GM21367 (cell line): ENCODE data around the gene OOSP4A.

Experiments
- ATAC-seq: cut with Tn5 transposase; IDR thresholded peaks from one replicate; pipeline ENCODE4 v1.9.1; 2021; ENCODE audit not compliant: unreplicated experiment

The OOSP4A gene

GRCh38 chr11:59963733-59964132 is at the start of gene OOSP4A:
TSS of gene OOSP4A (plus strand) at chr11:59964033. CDS start at chr11:59964033, 0 bp downstream.
- ATAC-seq: no peak

DNA sequence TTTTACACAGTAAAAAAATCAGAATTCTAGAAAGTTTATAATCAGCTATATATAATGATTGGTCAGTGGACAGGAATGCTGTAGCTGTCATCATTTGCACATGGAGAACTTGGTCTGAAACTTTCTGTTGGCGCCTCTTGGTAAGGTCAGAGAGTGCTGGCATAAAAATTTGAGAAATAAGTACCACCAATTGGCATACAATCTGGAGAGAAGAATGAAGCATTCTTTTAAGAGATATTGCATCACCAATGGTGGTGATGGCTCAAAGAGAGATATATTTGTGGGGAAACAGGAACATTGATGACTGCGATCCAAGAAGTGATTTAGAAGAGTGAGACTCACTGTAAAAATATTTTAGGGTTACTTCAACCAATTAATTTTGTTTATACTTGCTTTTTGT is 45.4 kb upstream of the OOSP4A start:
- ATAC-seq: no peak

DNA sequence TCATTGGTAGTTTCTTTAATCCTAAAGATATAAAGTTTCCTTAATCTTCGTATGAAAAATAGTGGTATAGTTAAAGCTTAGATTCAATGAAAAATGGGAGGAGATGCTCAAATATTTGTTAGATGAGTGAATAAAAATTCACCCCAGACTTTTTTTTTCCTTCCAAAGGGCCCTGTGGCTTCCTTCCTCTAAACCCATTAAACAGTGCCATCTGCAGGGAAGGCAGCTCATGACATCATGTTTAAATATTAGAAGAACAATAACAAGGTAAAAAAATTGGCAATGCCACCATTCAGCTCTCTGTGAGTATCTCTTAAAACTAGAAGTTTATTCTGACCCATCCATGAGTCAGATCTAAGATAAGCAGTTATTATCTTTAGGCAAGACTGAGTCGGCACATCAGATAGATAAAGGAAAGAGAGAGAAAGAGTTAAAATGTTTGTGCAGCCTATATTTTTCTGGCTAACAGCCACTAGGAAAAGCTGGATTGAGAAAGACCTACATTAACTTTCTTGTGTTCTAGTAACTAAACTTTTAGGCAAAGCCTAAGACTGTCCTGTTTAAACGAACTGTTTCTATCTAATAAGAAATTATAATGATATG is 44.7 kb upstream of the OOSP4A start:
- ATAC-seq: no peak

GRCh38 chr11:59923813-59924212 is 40.0 kb upstream of the OOSP4A start:
- ATAC-seq: no peak

DNA sequence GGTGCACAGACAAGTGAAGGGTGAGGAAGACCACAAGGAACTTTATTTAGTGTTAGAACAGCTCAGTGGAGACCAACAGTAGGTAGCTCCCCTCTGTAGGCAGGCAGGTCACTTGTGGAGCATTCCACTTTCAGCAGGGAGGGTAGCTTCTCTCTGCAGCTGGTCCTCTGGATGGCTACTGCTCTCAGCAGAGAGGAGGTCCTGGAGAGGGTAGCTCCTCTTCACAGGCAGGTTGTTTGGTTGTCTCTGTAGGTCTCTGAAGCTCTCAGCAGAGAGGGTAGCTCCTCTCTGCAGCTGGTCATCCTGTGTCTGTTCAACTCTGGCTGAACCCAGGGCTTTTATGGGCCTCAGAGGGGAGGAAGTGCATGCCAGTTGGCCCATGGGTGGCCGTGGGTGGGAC is 32.1 kb upstream of the OOSP4A start:
- no peak for ATAC-seq

DNA sequence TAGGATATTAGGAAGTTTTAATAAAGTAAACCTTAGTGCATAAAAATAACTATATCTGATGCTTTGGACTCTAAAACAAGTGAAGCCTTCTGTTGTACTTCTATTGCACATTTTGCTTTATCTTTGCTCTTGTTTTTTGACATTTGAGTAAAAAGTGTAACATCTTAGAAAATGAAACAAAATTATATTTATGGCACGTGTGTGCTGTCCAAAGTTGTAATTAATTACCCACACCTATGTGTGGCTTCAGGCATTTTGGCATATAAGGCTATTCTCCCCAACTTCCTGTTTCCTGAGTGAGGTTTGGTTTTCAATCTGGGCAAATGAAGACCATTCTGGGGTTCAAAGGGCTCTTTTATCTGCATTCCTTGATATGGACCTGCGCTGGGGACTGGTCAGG is 25.7 kb upstream of the OOSP4A start, which contains the start of gene OOSP1:
OOSP1 (plus strand) TSS at position 301 of the 400 bp plus-strand sequence; CDS start at position 324, 23 bp downstream.
- no peak for ATAC-seq

- ATAC-seq: no peak
Measured at GRCh38 chr11:59938718-59939117, 25.1 kb upstream of the OOSP4A start.

DNA sequence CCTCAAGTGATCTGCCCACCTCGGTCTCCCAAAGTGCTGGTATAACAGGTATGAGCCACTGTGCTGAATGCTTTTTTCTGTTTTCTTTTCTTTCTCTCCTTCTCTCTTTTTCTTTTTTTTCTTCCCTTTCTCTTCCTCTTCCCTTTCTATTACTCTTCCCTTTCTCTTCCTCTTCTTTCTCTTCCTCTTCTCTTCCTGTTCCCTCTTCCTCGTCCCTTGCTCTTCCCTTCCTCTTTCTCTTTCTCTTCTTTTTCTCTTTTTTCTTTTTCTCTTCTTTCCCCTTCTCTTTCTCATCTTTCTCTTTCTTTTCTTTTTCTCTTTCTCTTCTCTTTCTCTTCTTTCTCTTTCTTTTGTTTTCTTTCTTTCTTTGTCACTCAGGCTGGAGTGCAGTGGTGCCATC is 24.4 kb upstream of the OOSP4A start:
- ATAC-seq: no peak

GRCh38 chr11:59941091-59941490 is 22.7 kb upstream of the OOSP4A start:
- no peak for ATAC-seq

DNA sequence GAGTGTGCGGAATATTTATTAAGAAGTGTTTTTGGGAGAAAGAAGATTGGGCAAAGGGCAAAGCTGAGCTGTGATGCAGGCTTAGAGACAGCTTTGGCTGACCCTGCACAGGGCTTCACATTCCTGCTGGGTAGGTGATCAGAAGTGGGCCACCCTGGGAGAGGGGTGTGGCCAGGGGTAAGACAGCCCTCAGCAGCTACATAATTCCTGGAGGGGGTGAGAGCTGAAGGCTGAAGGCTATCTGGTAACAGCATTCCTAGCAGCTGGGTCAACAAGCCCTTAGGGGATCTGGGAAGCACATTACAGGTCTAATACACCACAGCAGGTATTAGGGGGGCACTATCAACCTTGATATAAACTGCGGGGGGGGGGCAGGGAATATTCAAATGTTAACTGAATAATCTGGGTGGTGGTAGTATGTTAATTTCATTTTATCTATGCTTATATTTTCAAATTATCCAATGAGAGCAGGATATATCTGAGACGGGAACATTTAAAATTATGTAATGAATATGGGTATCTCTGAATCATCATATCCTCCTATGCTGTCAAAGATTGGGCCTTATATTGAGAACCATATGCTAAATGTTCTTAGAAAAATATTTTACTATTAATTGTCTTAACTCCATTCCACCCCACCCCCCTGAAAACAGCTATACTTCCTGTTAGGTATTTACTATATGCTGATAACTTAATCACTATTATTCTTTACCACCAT is 19.7 kb upstream of the OOSP4A start:
- no peak for ATAC-seq

DNA sequence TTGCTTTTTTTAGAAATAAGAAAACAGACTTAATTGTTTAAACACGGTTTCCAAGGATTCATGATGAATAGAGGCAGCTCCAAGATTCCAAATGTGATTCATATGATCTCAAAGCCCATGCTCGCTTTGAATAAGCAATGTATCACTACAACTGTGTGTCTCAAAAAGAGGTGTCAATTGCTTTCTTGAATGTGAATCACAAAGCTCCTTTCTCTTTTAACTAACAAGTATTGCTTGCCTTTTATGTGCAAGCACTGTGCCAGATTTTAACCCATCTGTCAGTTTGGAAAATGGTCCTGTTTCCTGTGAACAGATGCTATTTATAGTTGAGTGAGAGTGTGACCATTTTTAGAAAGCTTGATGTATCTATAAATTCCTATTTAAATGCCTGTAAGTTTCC is 19.1 kb upstream of the OOSP4A start:
- no peak for ATAC-seq

GRCh38 chr11:59953463-59954218 is 10.2 kb upstream of the OOSP4A start:
- no peak for ATAC-seq

DNA sequence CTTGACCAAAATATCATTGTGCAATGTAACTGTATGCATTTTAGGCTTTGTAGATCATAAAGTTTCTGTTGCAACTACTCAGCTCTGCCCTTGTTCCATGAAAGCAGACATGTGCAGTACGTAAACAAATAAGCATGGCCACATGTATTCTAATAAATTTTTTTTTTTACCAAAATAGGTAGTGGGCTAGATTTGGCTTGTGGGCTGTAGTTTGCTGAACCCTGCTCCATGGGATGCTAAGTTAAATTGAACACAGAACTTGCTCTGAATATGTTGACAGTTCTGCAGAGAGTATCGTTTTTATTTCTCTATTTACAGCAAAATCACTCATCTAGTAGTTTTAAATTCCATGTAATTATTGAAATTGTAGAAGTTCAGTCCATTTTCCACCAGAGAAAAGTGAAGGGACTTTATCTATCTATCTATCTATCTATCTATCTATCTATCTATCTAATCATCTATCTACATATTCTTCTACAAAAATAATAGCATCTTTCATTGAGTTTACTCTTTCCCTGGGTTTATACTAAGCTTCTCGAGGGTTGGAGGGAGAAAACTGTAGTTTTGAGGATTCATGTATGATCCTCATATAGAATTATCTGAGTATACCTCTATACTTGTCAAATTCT is 9.5 kb upstream of the OOSP4A start:
- ATAC-seq: no peak

GRCh38 chr11:59957094-59957493 is 6.7 kb upstream of the OOSP4A start:
- no peak for ATAC-seq

DNA sequence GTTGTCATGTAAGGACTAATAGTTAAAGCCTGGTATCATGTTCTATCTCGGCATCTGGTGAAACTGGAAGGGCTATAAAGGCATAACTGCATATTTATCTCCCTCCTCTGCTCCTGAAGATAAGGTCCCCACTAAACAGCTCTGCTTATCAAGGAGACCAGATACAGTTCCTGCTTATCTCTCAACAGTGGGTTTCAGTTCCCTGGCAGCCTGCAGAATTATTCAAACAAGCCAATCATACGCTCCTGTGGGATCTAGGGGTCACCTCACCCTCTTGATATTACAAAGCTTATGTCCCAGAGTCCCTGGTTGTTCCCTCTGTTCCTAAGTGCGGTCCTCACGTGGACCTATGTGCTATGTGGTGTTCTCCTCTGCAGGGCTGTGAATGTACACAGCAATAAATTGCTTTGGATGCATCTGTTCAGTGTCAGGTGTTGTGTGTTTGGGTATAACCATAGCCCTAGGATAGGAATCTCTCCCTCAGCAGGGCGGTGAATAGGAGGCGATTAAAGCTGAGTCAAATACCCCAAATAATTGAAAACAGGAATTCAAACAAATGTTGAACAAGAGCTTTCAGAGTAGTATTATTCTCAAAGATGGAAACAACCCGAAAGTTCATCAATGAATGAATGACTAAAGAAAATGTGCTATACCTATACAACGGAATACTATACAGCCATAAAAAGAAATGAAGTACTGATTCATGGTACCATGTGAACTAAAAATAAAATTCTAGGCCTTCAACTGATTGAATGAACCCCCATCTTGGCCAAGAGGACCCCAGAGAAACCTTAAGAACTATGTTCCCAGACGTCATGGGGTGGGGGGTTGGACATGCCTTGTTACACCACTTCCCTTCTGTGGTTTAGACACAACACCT is 3.1 kb upstream of the OOSP4A start:
- ATAC-seq: no peak

DNA sequence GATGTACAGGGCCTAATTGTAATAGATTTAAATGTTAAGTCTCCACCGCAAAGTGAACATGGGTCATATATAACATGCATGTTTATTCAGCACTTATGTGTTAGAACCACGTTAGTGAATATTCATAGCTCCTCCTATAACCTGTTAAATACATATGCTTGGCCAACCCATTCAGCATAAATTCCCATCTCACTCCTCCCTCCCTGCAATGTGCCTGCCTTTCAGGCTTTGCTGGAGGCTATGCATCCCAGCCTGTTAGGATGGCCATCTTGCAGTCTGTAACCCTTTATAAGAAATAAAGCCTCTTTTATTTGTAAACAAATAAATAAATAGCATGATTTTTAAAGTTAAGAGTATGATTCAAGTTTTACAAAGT is 1.7 kb upstream of the OOSP4A start:
- no peak for ATAC-seq

DNA sequence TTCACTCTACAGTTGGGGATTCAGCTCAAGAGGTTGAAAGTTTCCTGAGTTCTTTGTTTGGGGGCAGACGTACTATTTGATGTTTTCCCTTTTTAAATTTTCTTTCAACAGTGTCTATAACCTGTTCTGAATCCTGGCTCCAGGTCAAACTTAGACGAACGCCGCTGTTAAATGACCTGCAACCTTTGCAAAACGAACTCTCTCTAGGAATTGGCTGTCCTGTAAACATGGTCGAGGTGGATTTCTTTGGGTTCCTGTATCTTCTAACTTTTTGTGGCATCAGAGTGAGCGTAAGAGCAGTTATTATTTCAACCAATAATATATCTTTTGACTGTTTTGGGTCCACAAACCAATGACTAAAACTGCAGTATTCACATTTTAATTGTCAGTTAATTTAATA is 1.6 kb downstream of the OOSP4A start:
- no peak for ATAC-seq

DNA sequence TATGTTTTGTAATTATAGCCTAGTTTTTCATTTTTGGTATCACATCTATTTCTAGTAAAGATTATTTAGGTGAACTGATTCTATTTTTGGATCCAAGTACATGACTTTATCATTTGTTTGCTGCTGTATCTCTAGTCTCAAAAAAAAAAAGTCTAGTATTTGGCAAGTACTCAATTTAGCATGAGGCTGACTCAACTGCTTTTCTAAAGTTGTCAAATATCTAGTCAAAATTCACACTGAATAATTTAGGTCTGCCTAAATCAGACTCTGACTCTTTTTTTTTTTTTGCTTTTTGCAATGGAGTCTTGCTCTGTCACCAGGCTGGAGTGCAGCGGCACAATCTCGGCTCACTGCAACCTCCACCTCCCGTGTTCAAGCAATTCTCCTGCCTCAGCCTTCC is 2.4 kb downstream of the OOSP4A start:
- no peak for ATAC-seq

- ATAC-seq: no peak
Measured at GRCh38 chr11:59967677-59968394, 4.0 kb downstream of the OOSP4A start.

- ATAC-seq: no peak
Measured at GRCh38 chr11:59968395-59968783, 4.6 kb downstream of the OOSP4A start.
